Psoas muscle (tissue), 8 donors: ENCODE results near the gene ZNF138. TPM values are rescaled to one million over a fixed set of nuclear protein-coding genes. Genes with fewer than 3 reads are reported as not detected.
"Not testable (repeated sequence)": the region's sequence is repeated elsewhere in the genome, so short reads cannot be mapped to it uniquely, and the experiment has no call there.

Experiments
- ATAC-seq, 4 donors: fragments of 200-7000 bp; cut with Tn5 transposase; one replicate each; pipeline ENCODE4 v1.9.1; 2020; ENCODE audit warnings: moderate library complexity in 3 of 4, mild to moderate bottlenecking in 2 of 4
- DNase-seq, 2 donors: peaks; one replicate each; pipeline ENCODE4 v3.0.0-alpha.2; 2020
- H3K27ac ChIP-seq: fragments of 200-600 bp; one replicate; pipeline ENCODE4 v1.8.0; 2022
- H3K27me3 ChIP-seq, 3 donors: fragments of 200-600 bp in 1 of 3; one replicate each; pipeline versions ENCODE4 v1.6.1 to v1.8.0; 2013 to 2022; ENCODE audit warnings: low read length in 2 of 3, mild to moderate bottlenecking in 2 of 3, moderate library complexity in 1 of 3; ENCODE audit not compliant: insufficient read depth in 3 of 3
- H3K36me3 ChIP-seq, 2 donors: fragments of 200-600 bp in 1 of 2; one replicate each; pipeline versions ENCODE4 v1.6.1 to v1.8.0; 2013 to 2022; ENCODE audit warnings: low read depth in 1 of 2, mild to moderate bottlenecking in 1 of 2, moderate library complexity in 1 of 2; ENCODE audit not compliant: insufficient read depth in 1 of 2
- H3K4me1 ChIP-seq: fragments of 200-600 bp; one replicate; pipeline ENCODE4 v1.8.0; 2022
- H3K4me3 ChIP-seq: fragments of 200-600 bp; one replicate; pipeline ENCODE4 v1.8.0; 2022; ENCODE audit warnings: mild to moderate bottlenecking
- H3K9me3 ChIP-seq: fragments of 200-600 bp; one replicate; pipeline ENCODE4 v1.8.0; 2022
- CTCF ChIP-seq: fragments of 200-600 bp; IDR thresholded peaks from one replicate; pipeline ENCODE4 v1.8.0; 2022; ENCODE audit warnings: antibody characterized with exemption
- WGBS, 3 donors: extraction: QIAGEN DNeasy Blood & Tissue Kit; methylation state at CpG; one replicate each; pipeline versions ENCODE4 v1.1.6 to v1.1.7; 2013; 5-methylcytosine and 5-hydroxymethylcytosine counted together
- intact Hi-C, 2 donors: fragments of 100-400 bp; cut with DNase I; formaldehyde crosslinking; loops; one replicate each; pipeline versions ENCODE4 v1.11.0 to v1.14.2; 2022
- polyA plus RNA-seq, 3 donors: library from polyadenylated mRNA; stranded (reverse); fragments of 200-250 nt; gene quantifications; one replicate each; pipeline ENCODE4 v1.2.3, GENCODE V29; 2013
- total RNA-seq, 4 donors: library from RNA; stranded (reverse); fragmentation: NEBNext Ultra II Directional in 2 of 4; extraction: Animal tissue kit (Norgen Biotek cat#: 25700) in 2 of 4; gene quantifications; one replicate each; pipeline versions ENCODE4 v1.2.1 to v1.2.4, GENCODE V29; 2021 to 2023
- donor health status: healthy with polysubstance abuse.
- donor health status: DM: no; HTN: no; CAD: no; lungs with moderate emphysema.
- donor health status: Bipolar disorder and iron deficiency.
- donor health status: healthy.
- donor health status: DM: yes; HTN: yes; CAD: no.
- donor health status: DM: no; HTN: no; CAD: no.
- donor health status: DM: no; HTN: no; CAD: no.
- donor health status: DM: yes; HTN: yes; CAD: no.

Gene ZNF138
- total and polyA plus RNA-seq, 7 donors, result 2.6 to 11.7 (median 4.7) TPM

- WGBS, 3 donors, result 62 to 77% (median 63%) methylated on average over 7 of the region's 7 CpGs
Observed at GRCh38 chr7:64849924-64850499, 55.8 kb downstream of the ZNF138 start.

GRCh38 chr7:64853679-64854078 lies 59.5 kb downstream of the ZNF138 start:
- TF ChIP-seq CTCF, result no peak
- no peak for ATAC-seq
- DNase-seq, result no peak
- 84 to 95% (median 91%) methylated on average over 4 of the region's 4 CpGs for WGBS, 3 donors
- Histone ChIP-seq H3K27ac (no peak overlapping the region), H3K9me3 (no peaks in the 10 kb centered on the region), H3K36me3 (no peaks in the 10 kb centered on the region), H3K4me1 (no peaks in the 10 kb centered on the region), H3K4me3 (no peak overlapping the region), H3K27me3 (no peaks in the 10 kb centered on the region)
- intact Hi-C loops, result no loop called here

More at GRCh38 chr7:64849924-64850499, 55.8 kb downstream of the ZNF138 start:
- intact Hi-C loops, result no loop called here
- TF ChIP-seq CTCF, result no peak
- DNase-seq, result no peak
- Histone ChIP-seq H3K36me3 (no peaks in the 10 kb centered on the region), H3K9me3 (no peaks in the 10 kb centered on the region), H3K27me3 (no peaks in the 10 kb centered on the region), H3K4me1 (no peaks in the 10 kb centered on the region), H3K4me3 (no peak overlapping the region), H3K27ac (no peak overlapping the region)
- ATAC-seq, result peak in 2 of 4 donors; percentile 39 to 55

- Histone ChIP-seq H3K4me1 (no peaks in the 10 kb centered on the region), H3K36me3 (no peaks in the 10 kb centered on the region), H3K27ac (no peak overlapping the region), H3K9me3 (no peaks in the 10 kb centered on the region), H3K27me3 (no peaks in the 10 kb centered on the region), H3K4me3 (no peak overlapping the region)
- 88 to 92% (median 89%) methylated on average over 1 of the region's 1 CpG for WGBS, 3 donors
- TF ChIP-seq CTCF, result no peak
- no peak for ATAC-seq
- intact Hi-C loops, result no loop called here
- DNase-seq, result no peak
Observed at GRCh38 chr7:64854969-64855368, 60.7 kb downstream of the ZNF138 start.

GRCh38 chr7:64863021-64863420 lies 68.8 kb downstream of the ZNF138 start:
- no peaks in the 10 kb centered on the region for H3K27me3 ChIP-seq
- no peak for DNase-seq
- no peak for TF ChIP-seq CTCF
- H3K36me3 ChIP-seq, result no peaks in the 10 kb centered on the region
- no peaks in the 10 kb centered on the region for H3K9me3 ChIP-seq
- intact Hi-C loops, result no loop called here
- H3K4me1 ChIP-seq, result no peaks in the 10 kb centered on the region
- H3K27ac ChIP-seq, result no peak overlapping the region
- no peak for ATAC-seq
- WGBS, 3 donors, result 31 to 60% (median 56%) methylated on average over 9 of the region's 9 CpGs
- no peak overlapping the region for H3K4me3 ChIP-seq

GRCh38 chr7:64863530-64863929 lies 69.3 kb downstream of the ZNF138 start:
- H3K9me3 ChIP-seq, H3K4me1 ChIP-seq, H3K27ac ChIP-seq, H3K36me3 ChIP-seq, DNase-seq, H3K4me3 ChIP-seq, H3K27me3 ChIP-seq, ATAC-seq, intact Hi-C loops: not testable (repeated sequence)
- WGBS, 3 donors, result 85 to 90% (median 86%) methylated on average over 3 of the region's 3 CpGs
